GM21367 (cell line): Measurements from ENCODE around the gene CDHR5.

Source experiments
- ATAC-seq: cut with Tn5 transposase; IDR thresholded peaks from one replicate; pipeline ENCODE4 v1.9.1; 2021; ENCODE audit not compliant: unreplicated experiment

Gene CDHR5

DNA sequence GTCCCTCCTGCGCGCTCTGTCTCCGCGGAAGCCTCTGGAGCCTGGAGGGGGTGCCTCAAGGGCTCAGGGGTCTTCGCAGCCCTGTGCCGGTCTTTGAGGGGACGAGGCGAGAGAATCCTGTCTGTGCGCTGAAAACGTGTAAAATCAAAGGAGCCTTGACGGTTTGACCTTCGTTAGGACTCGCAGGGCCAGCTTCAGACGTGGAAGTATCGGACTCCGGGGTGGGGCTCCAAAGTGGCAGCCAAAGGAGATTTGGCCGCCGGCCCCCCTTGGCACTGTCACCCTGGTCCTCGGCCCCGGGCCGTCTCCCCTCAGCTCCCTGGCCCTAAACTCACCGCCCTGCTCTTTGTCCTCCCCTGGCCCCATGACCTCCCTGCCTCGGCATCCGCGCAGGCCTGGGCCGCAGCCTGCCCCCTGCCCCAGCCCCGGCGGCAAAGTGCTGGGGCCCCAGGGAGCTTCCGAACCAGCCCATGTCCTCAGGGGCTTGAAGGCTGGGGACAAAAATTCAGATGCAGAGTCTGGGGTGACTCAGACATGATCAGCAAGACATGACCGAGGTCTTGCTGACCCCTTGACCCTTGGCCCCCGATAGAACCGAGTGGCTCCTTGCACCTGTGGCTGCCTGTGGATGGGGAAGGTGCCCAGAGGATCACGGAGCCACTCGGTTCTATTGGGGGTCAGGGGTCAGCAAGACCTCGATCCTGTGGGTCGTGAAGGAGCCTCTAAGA is 55.4 kb downstream of the CDHR5 start:
- no peak for ATAC-seq

DNA sequence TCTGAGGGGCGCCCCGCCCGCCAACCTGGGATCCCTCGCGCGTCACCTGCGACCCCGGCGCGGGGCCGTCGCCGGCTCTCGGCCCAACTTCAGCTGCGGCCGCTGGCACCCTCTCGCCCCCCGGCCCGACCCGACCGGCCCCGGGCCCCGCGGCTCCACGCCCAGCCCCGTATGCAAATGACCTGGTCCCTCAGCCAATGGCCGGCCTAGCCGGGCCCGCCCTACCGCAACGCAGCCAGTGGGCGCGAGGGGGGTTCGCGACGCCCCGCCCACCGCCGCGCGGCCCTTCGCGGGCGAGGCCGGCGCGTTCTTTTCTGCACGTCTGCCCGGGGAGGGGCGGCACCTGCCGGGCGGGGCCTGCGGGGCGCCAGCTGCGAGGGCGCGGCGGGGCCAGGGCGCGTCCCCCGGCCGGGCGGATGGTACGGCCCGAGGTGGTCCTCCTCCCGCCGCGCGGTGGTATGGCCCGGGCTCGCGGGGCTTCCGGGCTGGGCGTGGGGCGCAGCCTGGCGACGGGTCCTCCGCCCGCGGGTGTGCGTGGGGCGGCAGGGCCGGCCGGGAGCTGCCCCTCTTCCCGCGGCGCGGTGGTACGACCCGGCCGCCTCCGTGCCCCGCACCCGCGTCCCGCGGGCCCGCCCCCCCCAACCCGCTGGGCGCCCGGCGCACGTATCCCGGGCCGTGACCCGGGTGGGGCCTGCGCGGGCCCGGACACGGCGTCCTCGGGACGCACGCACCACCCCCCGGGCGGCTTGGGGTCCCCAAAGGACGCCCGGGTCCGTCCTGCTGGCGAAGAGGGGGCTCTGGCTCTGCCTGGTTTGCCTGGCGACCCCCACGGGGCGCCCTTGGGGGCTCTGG is 56.2 kb downstream of the CDHR5 start:
- ATAC-seq = peak; percentile 67

DNA sequence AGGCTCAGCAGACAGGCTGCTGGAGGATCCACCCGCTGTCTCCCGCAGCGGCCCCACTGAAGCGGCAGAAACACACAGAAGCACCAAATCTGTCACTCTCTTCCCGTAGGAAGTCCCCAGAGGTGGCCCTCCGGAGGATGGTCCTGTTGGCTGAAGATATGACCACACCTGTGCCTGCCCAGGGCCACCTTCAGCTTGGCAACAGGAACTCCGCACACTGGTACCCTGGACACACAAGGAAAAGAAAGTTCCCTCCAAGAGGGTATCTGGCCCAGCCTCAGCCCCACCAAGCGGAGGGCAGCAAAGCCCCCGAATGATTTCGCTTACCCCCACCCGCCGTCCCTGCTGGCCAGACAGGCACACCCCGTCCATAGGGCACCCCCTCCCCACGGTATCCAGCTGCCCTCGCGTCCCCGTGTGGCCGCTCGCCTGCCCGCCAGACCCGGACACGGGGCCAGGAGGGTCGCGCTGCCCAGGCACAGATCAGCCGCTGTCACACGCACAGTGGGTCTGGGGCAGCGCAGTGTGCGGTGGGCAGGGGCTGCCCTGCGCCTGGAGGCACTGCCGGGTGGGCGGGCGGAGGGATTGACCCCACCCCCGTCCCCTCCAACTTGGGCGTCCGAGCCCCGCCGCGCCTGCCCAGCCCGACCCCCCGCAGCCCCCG is 57.0 kb downstream of the CDHR5 start:
- no peak for ATAC-seq

DNA sequence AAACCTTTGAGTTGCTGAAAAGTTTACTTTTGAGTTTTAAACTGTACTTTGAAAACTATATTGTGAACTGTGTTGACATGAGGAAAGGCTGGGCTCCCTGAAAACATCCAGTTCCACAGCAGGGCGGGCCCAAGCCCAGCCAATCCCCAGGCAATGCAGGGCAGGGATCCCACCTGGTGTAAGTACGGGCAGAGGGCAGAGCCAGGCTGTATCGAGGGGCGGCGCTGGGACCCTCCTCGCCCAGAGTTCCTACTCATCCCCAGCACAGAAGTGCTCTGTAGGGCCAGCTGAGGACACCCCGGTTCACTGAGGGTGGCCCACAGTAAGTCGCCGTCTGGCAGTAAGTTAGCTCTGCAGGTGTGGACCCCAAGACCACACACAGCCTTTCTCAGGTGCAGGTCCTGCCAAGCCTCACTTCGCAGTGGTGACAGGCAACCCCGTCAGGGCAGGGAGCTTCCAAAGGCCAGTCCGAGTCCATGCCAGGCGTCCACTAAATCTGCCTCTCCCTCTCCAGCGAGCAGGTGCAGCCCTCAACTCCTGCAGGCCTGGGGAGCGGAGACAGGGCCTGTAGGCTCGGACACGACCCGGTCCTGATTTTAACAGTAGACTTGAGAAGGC is 57.6 kb downstream of the CDHR5 start:
- ATAC-seq = no peak
